NCI-H2107 treated with DMSO at 0.1 percent for 48 hours (cell line): ENCODE results near the gene RAB40B.

Source experiments
- DNase-seq: peaks from one replicate; lab custom pipeline; 2025; ENCODE audit not compliant: unreplicated experiment; lab: John Stamatoyannopoulos, UW

RAB40B gene

GRCh38 chr17:82619641-82620040 lies 78.9 kb downstream of the RAB40B start:
- no peak for DNase-seq

- no peak for DNase-seq
Observed at GRCh38 chr17:82619211-82619610, 79.3 kb downstream of the RAB40B start.

- DNase-seq = no peak
Observed at GRCh38 chr17:82616021-82616711, 82.3 kb downstream of the RAB40B start.

GRCh38 chr17:82615084-82616020 lies 83.1 kb downstream of the RAB40B start:
- no peak for DNase-seq

- no peak for DNase-seq
Observed at GRCh38 chr17:82614095-82614631, 84.3 kb downstream of the RAB40B start.

- no peak for DNase-seq
Observed at GRCh38 chr17:82613283-82614094, 85.0 kb downstream of the RAB40B start.

GRCh38 chr17:82611140-82612058 lies 87.1 kb downstream of the RAB40B start:
- DNase-seq = peak; percentile 25

- DNase-seq = no peak
Observed at GRCh38 chr17:82609655-82610054, 88.8 kb downstream of the RAB40B start.

- DNase-seq = no peak
Observed at GRCh38 chr17:82608816-82609215, 89.7 kb downstream of the RAB40B start.

- no peak for DNase-seq
Observed at GRCh38 chr17:82605939-82606600, 92.4 kb downstream of the RAB40B start.
